Gastrocnemius medialis (tissue), 4 donors: ENCODE measurements around the gene BSDC1.

ENCODE experiments used
- POLR2A ChIP-seq, 2 donors: fragments of 450-650 bp; IDR thresholded peaks; one replicate each; pipeline ENCODE4 v1.6.1; 2017; ENCODE audit warnings: antibody characterized with exemption in 2 of 2, mild to moderate bottlenecking in 2 of 2, moderate library complexity in 2 of 2
- TF ChIP-seq, protein P1 (sequence below), 5 experiments: fragments of 450-650 bp in 3 of 5; fragments of 200-600 bp in 2 of 5; sonication (generic) in 2 of 5; IDR thresholded peaks in 4 of 5; conservative IDR thresholded peaks in 1 of 5; 1 replicate in 4 of 5; 2 replicates in 1 of 5; pipeline ENCODE4 v1.5.1; 2016 to 2019; ENCODE audit warnings: antibody characterized with exemption in 5 of 5, mild to moderate bottlenecking in 3 of 5, moderate library complexity in 3 of 5

DNA sequence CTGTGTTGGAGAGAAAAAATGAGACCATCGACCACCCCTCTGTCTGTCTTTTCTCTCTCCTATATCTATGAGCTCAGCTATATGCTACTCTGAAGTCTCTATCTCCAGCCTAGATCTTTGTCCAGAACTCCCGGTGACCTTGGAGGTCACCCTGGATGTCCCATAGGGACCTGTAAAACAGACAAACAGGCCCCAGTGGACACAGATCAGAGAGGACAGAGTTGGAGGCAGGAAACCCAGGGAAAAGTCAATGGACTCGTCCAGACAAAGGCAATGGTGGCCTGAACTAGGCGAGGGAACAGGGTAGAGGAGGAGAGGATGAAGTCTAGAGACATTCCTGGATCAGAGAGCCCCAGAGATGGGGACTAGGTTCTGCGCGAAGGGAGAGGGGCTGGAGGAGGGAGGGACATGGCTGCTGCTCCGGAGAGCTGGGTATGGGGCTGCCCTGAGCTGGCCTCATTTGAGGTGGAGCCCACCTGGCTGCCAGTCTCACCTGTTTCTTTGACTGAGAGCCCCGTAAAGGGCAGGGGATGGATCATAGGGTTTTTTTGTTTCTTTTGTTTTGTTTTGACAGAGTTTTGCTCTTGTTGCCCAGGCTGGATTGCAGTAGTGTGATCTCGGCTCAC is 47.6 kb downstream of the BSDC1 start:
- TF ChIP-seq, protein P1, sequence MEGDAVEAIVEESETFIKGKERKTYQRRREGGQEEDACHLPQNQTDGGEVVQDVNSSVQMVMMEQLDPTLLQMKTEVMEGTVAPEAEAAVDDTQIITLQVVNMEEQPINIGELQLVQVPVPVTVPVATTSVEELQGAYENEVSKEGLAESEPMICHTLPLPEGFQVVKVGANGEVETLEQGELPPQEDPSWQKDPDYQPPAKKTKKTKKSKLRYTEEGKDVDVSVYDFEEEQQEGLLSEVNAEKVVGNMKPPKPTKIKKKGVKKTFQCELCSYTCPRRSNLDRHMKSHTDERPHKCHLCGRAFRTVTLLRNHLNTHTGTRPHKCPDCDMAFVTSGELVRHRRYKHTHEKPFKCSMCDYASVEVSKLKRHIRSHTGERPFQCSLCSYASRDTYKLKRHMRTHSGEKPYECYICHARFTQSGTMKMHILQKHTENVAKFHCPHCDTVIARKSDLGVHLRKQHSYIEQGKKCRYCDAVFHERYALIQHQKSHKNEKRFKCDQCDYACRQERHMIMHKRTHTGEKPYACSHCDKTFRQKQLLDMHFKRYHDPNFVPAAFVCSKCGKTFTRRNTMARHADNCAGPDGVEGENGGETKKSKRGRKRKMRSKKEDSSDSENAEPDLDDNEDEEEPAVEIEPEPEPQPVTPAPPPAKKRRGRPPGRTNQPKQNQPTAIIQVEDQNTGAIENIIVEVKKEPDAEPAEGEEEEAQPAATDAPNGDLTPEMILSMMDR (IDR thresholded peaks at IDR 0.05 in 4 of 5, conservative IDR thresholded peaks at IDR 0.05 in 1 of 5): no peak
- no peak for TF ChIP-seq POLR2A (IDR thresholded peaks at IDR 0.05)
